ENCODE results near the gene SHH.

GRCh38 chr7:155857141-155857540 is 44.9 kb upstream of the SHH start:
- no peak for TF ChIP-seq POLR2A (IDR thresholded peaks at IDR 0.05)
- TF ChIP-seq CTCF (IDR thresholded peaks at IDR 0.05) = no peak
